Neural cell (in vitro differentiated cells): Measurements from ENCODE around the gene SETD5. TPM values are rescaled to one million over a fixed set of nuclear protein-coding genes. Genes with fewer than 3 reads are reported as not detected.

Experiments used
- H2AFZ ChIP-seq: fragments of 200-600, 300-800 bp; sonication (generic), shearing (Covaris generic); 2 replicates; pipeline ENCODE4 v1.6.0; 2014; ENCODE audit warnings: low read depth, mild to moderate bottlenecking, antibody characterized with exemption, low read length, moderate library complexity
- H3F3A ChIP-seq: fragments of 200-600 bp; shearing (Covaris generic); 2 replicates; pipeline ENCODE4 v1.6.1; 2016; ENCODE audit warnings: mild to moderate bottlenecking, moderate library complexity, mixed read lengths, antibody characterized with exemption, low read length; ENCODE audit not compliant: insufficient read depth, poor library complexity, severe bottlenecking
- H3K27ac ChIP-seq: fragments of 200-600, 300-800 bp; sonication (generic), shearing (Covaris generic); 2 replicates; pipeline ENCODE4 v1.5.1; 2014; ENCODE audit warnings: mild to moderate bottlenecking, low read length, moderate library complexity
- H3K27me3 ChIP-seq: fragments of 300-800, 200-600 bp; sonication (generic), shearing (Covaris generic); 2 replicates; pipeline ENCODE4 v1.6.0; 2014; ENCODE audit warnings: mild to moderate bottlenecking, low read depth, low read length, moderate library complexity; ENCODE audit not compliant: insufficient read depth
- H3K36me3 ChIP-seq: fragments of 300-800, 200-600 bp; sonication (generic), shearing (Covaris generic); 2 replicates; pipeline ENCODE4 v1.5.1; 2014; ENCODE audit warnings: mild to moderate bottlenecking, antibody characterized with exemption, low read length, moderate library complexity; ENCODE audit not compliant: insufficient read depth
- H3K4me2 ChIP-seq: fragments of 300-800, 200-600 bp; sonication (generic), shearing (Covaris generic); 2 replicates; pipeline ENCODE4 v1.6.0; 2014; ENCODE audit warnings: mild to moderate bottlenecking, low read length
- H3K4me3 ChIP-seq: fragments of 300-800, 200-600 bp; sonication (generic), shearing (Covaris generic); 2 replicates; pipeline ENCODE4 v1.5.1; 2014; ENCODE audit warnings: mild to moderate bottlenecking, low read length, moderate library complexity
- H3K79me2 ChIP-seq: fragments of 200-600 bp; shearing (Covaris generic); replicated peaks from 2 replicates; pipeline ENCODE4 v1.6.0; 2014; ENCODE audit warnings: mild to moderate bottlenecking, low read length, moderate library complexity; ENCODE audit not compliant: insufficient read depth
- H3K9ac ChIP-seq: fragments of 300-800, 200-600 bp; sonication (generic), shearing (Covaris generic); 2 replicates; pipeline ENCODE4 v1.6.1; 2016; ENCODE audit warnings: mild to moderate bottlenecking, low read length, mixed read lengths
- H3K9me2 ChIP-seq: fragments of 200-600 bp; shearing (Covaris generic); 2 replicates; pipeline ENCODE4 v1.6.1; 2016; ENCODE audit warnings: mild to moderate bottlenecking, low read length, mixed read lengths; ENCODE audit not compliant: insufficient read depth
- H3K9me3 ChIP-seq: fragments of 200-600, 300-800 bp; sonication (generic), shearing (Covaris generic); 2 replicates; pipeline ENCODE4 v1.6.1; 2016; ENCODE audit warnings: mild to moderate bottlenecking, mixed run types, low read length, moderate library complexity, mixed read lengths
- H4K20me1 ChIP-seq: fragments of 200-600 bp; shearing (Covaris generic); 2 replicates; pipeline ENCODE4 v1.6.1; 2016; ENCODE audit warnings: mild to moderate bottlenecking, mixed run types; ENCODE audit not compliant: insufficient read depth
- EP300 ChIP-seq: fragments of 450-650 bp; conservative IDR thresholded peaks from 2 replicates; pipeline ENCODE4 v1.6.1; 2014; ENCODE audit warnings: antibody characterized with exemption, mild to moderate bottlenecking, moderate library complexity; ENCODE audit not compliant: poor library complexity, severe bottlenecking
- EZH2 ChIP-seq: fragments of 200-600, 300-800 bp; shearing (Covaris generic), sonication (generic); IDR thresholded peaks from 2 replicates; pipeline ENCODE4 v1.6.1; 2014; ENCODE audit warnings: antibody characterized with exemption, low read length, borderline replicate concordance, mild to moderate bottlenecking; ENCODE audit not compliant: insufficient read depth, poor library complexity, severe bottlenecking
- MXI1 ChIP-seq: fragments of 450-650 bp; conservative IDR thresholded peaks from 2 replicates; pipeline ENCODE4 v1.6.1; 2014; ENCODE audit warnings: antibody characterized with exemption, mild to moderate bottlenecking; ENCODE audit not compliant: poor library complexity, severe bottlenecking
- POLR2AphosphoS5 ChIP-seq: IDR thresholded peaks from 2 replicates; pipeline ENCODE4 v1.6.1; 2012
- RAD21 ChIP-seq: fragments of 450-650 bp; conservative IDR thresholded peaks from 2 replicates; pipeline ENCODE4 v1.6.1; 2014; ENCODE audit warnings: antibody characterized with exemption, mild to moderate bottlenecking, moderate library complexity
- SMC3 ChIP-seq: fragments of 450-650 bp; conservative IDR thresholded peaks from 2 replicates; pipeline ENCODE4 v1.6.1; 2014; ENCODE audit warnings: antibody characterized with exemption, mild to moderate bottlenecking, moderate library complexity; ENCODE audit not compliant: poor library complexity
- TAF1 ChIP-seq: IDR thresholded peaks from 2 replicates; pipeline ENCODE4 v1.6.1; 2012; ENCODE audit warnings: low read depth
- polyA plus RNA-seq: library from polyadenylated mRNA; depleted of rRNA; stranded (reverse); fragments of >200 nt; gene quantifications from 2 replicates; pipeline ENCODE4 v1.2.3, GENCODE V29; 2014
- TF ChIP-seq, protein P1 (sequence below): IDR thresholded peaks from 2 replicates; pipeline ENCODE4 v1.6.1; 2012; ENCODE audit warnings: borderline replicate concordance
- TF ChIP-seq, protein P2 (sequence below): fragments of 450-650 bp; IDR thresholded peaks from 2 replicates; pipeline ENCODE4 v1.5.1; 2014; ENCODE audit warnings: antibody characterized with exemption, mild to moderate bottlenecking, moderate library complexity; ENCODE audit not compliant: poor library complexity, severe bottlenecking

Gene SETD5
- polyA plus RNA-seq, 1 donor from 2014 or later, result 38.0 TPM

DNA sequence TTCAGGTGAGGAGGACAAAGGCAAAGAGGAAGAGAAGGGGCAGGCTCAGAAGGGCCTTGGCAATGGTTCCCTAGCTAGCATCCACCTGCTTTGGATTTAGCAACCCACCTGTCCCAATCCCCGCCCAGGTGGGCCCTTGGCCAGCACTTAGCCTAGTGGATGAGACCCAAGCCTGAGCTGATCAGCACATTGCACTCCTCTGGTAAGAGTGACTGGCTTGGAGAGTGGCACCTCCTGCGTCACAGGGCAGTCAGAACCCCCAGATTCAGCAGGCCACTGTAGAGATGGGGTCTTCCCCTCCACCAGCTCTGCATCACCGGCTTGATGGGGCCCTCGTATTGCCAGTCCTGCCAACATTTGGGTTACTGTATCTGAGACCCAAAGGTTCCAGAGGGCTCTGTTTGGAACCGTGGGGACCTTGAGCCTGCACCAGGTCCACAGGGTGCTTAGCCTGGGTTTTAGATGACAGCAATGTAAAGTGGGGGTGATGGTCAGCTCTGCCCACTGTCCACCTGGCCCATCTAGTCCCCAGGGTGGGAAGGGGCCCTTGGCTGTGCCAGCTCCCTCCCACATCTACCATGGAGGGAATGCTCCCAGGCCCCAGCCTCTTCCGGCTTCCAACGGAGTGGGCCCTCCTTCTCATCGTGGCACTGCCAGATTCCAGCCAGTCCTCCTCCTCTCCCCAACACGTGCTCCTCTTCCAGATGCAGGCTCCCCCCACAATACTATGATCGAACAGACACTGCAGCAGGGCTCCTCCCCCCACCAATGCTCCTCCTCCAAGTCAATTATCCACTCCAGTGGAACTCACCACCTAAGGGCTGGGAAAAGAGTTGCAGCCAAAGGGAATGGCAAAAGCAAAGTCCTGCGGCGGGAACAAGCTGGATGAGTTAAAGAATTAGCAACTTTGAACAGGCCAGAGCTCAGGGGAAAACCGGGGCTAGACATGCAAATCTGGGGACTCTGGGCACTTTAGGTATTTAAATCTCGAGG, 110.5 kb downstream of the SETD5 start:
- no peak overlapping the region for H3K4me2 ChIP-seq
- no peak overlapping the region for H2AFZ ChIP-seq
- no peaks in the 10 kb centered on the region for H3F3A ChIP-seq
- H3K79me2 ChIP-seq, result no peaks in the 10 kb centered on the region
- H3K9me3 ChIP-seq, result no peaks in the 10 kb centered on the region
- H3K9me2 ChIP-seq, result no peaks in the 10 kb centered on the region
- H3K4me3 ChIP-seq, result no peak overlapping the region
- H3K27ac ChIP-seq, result no peak overlapping the region
- no peaks in the 10 kb centered on the region for H3K27me3 ChIP-seq
- no peaks in the 10 kb centered on the region for H4K20me1 ChIP-seq
- H3K9ac ChIP-seq, result no peak overlapping the region
- TF ChIP-seq, protein P1, sequence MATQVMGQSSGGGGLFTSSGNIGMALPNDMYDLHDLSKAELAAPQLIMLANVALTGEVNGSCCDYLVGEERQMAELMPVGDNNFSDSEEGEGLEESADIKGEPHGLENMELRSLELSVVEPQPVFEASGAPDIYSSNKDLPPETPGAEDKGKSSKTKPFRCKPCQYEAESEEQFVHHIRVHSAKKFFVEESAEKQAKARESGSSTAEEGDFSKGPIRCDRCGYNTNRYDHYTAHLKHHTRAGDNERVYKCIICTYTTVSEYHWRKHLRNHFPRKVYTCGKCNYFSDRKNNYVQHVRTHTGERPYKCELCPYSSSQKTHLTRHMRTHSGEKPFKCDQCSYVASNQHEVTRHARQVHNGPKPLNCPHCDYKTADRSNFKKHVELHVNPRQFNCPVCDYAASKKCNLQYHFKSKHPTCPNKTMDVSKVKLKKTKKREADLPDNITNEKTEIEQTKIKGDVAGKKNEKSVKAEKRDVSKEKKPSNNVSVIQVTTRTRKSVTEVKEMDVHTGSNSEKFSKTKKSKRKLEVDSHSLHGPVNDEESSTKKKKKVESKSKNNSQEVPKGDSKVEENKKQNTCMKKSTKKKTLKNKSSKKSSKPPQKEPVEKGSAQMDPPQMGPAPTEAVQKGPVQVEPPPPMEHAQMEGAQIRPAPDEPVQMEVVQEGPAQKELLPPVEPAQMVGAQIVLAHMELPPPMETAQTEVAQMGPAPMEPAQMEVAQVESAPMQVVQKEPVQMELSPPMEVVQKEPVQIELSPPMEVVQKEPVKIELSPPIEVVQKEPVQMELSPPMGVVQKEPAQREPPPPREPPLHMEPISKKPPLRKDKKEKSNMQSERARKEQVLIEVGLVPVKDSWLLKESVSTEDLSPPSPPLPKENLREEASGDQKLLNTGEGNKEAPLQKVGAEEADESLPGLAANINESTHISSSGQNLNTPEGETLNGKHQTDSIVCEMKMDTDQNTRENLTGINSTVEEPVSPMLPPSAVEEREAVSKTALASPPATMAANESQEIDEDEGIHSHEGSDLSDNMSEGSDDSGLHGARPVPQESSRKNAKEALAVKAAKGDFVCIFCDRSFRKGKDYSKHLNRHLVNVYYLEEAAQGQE, result no peak
- TF ChIP-seq, protein P2, sequence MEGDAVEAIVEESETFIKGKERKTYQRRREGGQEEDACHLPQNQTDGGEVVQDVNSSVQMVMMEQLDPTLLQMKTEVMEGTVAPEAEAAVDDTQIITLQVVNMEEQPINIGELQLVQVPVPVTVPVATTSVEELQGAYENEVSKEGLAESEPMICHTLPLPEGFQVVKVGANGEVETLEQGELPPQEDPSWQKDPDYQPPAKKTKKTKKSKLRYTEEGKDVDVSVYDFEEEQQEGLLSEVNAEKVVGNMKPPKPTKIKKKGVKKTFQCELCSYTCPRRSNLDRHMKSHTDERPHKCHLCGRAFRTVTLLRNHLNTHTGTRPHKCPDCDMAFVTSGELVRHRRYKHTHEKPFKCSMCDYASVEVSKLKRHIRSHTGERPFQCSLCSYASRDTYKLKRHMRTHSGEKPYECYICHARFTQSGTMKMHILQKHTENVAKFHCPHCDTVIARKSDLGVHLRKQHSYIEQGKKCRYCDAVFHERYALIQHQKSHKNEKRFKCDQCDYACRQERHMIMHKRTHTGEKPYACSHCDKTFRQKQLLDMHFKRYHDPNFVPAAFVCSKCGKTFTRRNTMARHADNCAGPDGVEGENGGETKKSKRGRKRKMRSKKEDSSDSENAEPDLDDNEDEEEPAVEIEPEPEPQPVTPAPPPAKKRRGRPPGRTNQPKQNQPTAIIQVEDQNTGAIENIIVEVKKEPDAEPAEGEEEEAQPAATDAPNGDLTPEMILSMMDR, result no peak
- TF ChIP-seq TAF1 (no peak), EZH2 (no peak), RAD21 (no peak), MXI1 (no peak), SMC3 (no peak)
- no peaks in the 10 kb centered on the region for H3K36me3 ChIP-seq

DNA sequence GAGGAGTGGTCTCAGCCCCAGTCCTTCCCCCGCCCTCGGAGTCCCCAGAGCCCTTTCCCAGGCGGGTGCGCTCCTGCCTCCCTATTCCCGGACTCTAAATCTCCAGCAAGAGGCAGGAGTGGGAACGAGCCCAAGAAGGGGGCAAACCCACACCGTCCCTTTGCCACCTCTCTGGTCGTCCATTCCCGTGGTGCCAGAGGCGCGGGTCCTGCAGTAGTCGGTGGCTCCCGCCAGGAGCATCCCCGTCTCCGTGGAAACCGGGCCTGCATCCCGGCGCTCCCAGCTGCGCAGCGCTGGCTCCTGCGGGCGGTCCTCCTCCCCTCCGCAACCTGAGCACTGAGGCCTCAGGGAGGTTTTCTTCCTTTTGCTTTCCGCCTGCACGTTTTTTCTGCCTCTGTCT, 111.4 kb downstream of the SETD5 start:
- H3K79me2 ChIP-seq, result no peaks in the 10 kb centered on the region
- TF ChIP-seq, protein P2, result no peak
- TF ChIP-seq POLR2AphosphoS5 (no peak), MXI1 (no peak), EP300 (no peak), TAF1 (no peak), EZH2 (no peak), RAD21 (no peak), SMC3 (no peak)
- TF ChIP-seq, protein P1, result no peak
- H3K27ac ChIP-seq, result no peak overlapping the region
- no peak overlapping the region for H3K4me2 ChIP-seq
- H3K9me3 ChIP-seq, result no peaks in the 10 kb centered on the region
- no peak overlapping the region for H2AFZ ChIP-seq
- no peaks in the 10 kb centered on the region for H4K20me1 ChIP-seq
- no peaks in the 10 kb centered on the region for H3K9me2 ChIP-seq
- no peaks in the 10 kb centered on the region for H3K36me3 ChIP-seq
- no peak overlapping the region for H3K9ac ChIP-seq
- H3F3A ChIP-seq, result no peaks in the 10 kb centered on the region
- no peak overlapping the region for H3K4me3 ChIP-seq
- H3K27me3 ChIP-seq, result no peaks in the 10 kb centered on the region
